HEK293 (cell line): ENCODE results near the gene TEX14.

ENCODE experiments used
- CTCF ChIA-PET: fragments of 350-600 bp; formaldehyde crosslinking; extraction: SDS; loops from one replicate; lab custom pipeline; 2021; ENCODE audit warnings: antibody characterized with exemption; lab: Yijun Ruan, JAX
- POLR2A ChIA-PET: fragments of 300-600 bp; formaldehyde crosslinking; extraction: SDS; loops from one replicate; lab custom pipeline; 2020; ENCODE audit warnings: antibody characterized with exemption, inconsistent platforms; lab: Yijun Ruan, JAX
- H3K27ac ChIP-seq: fragments of 200-500 bp; sonication (Bioruptor generic); 2 replicates; pipeline ENCODE4 v1.5.1; 2014; ENCODE audit warnings: low read depth, low read length, control low read depth, inconsistent platforms; ENCODE audit errors: extremely low read depth
- H3K36me3 ChIP-seq, 2 experiments: fragments of 200-500 bp in 1 of 2; sonication (Bioruptor generic) in 1 of 2; 1 replicate in 1 of 2; 2 replicates in 1 of 2; pipeline ENCODE4 v1.5.1; 2014 to 2017; ENCODE audit warnings: inconsistent platforms in 2 of 2, low read length in 2 of 2; ENCODE audit not compliant: control insufficient read depth in 2 of 2, insufficient read depth in 1 of 2
- H3K4me1 ChIP-seq: fragments of 200-500 bp; sonication (Bioruptor generic); 2 replicates; pipeline ENCODE4 v1.5.1; 2014; ENCODE audit warnings: mild to moderate bottlenecking, low read length, inconsistent platforms; ENCODE audit not compliant: control insufficient read depth, insufficient read depth
- H3K4me3 ChIP-seq: 2 replicates; pipeline ENCODE4 v1.5.1; 2011; ENCODE audit warnings: low read depth, mild to moderate bottlenecking, control low read depth, low read length, moderate library complexity
- H3K9me3 ChIP-seq: fragments of 200-500 bp; sonication (Bioruptor generic); 2 replicates; pipeline ENCODE4 v1.5.1; 2014; ENCODE audit warnings: low read depth, low read length, inconsistent platforms; ENCODE audit not compliant: control insufficient read depth, insufficient read depth
- HIC1 ChIP-seq: fragments of 450-650 bp; formaldehyde crosslinking; IDR thresholded peaks from 2 replicates; pipeline ENCODE4 v1.5.1; 2016; ENCODE audit warnings: missing biosample characterization, missing genetic modification characterization
- PRDM6 ChIP-seq: fragments of 450-650 bp; formaldehyde crosslinking; IDR thresholded peaks from 2 replicates; pipeline ENCODE4 v1.5.1; 2017; ENCODE audit warnings: missing biosample characterization, missing genetic modification characterization
- ZFP69B ChIP-seq: fragments of 450-650 bp; formaldehyde crosslinking; IDR thresholded peaks from 2 replicates; pipeline ENCODE4 v1.5.1; 2016; ENCODE audit warnings: missing biosample characterization, missing genetic modification characterization
- ZNF488 ChIP-seq: fragments of 450-650 bp; formaldehyde crosslinking; IDR thresholded peaks from 2 replicates; pipeline ENCODE4 v1.5.1; 2016; ENCODE audit warnings: missing biosample characterization, missing genetic modification characterization
- ZSCAN30 ChIP-seq: fragments of 450-650 bp; IDR thresholded peaks from 2 replicates; pipeline ENCODE4 v1.5.1; 2018; ENCODE audit warnings: missing biosample characterization, mild to moderate bottlenecking, missing genetic modification characterization, moderate library complexity
- TF ChIP-seq, protein P1 (sequence below): fragments of 450-650 bp; formaldehyde crosslinking; IDR thresholded peaks from 2 replicates; pipeline ENCODE4 v1.5.1; 2016; ENCODE audit warnings: missing biosample characterization, missing genetic modification characterization
- TF ChIP-seq, protein P2 (sequence below): fragments of 450-650 bp; formaldehyde crosslinking; IDR thresholded peaks from 2 replicates; pipeline ENCODE4 v1.5.1; 2016; ENCODE audit warnings: missing biosample characterization, missing genetic modification characterization

Gene TEX14

GRCh38 chr17:58534331-58534730 lies 157.5 kb downstream of the TEX14 start:
- H3K4me3 ChIP-seq, result no peak overlapping the region
- CTCF ChIA-PET, result interaction anchor here (1.5 to 1.6 kb wide), 2 partner anchors 16 to 44 kb away, joined by 4 to 10 read pairs; no protein-coding TSS in a partner anchor
- TF ChIP-seq, protein P1, sequence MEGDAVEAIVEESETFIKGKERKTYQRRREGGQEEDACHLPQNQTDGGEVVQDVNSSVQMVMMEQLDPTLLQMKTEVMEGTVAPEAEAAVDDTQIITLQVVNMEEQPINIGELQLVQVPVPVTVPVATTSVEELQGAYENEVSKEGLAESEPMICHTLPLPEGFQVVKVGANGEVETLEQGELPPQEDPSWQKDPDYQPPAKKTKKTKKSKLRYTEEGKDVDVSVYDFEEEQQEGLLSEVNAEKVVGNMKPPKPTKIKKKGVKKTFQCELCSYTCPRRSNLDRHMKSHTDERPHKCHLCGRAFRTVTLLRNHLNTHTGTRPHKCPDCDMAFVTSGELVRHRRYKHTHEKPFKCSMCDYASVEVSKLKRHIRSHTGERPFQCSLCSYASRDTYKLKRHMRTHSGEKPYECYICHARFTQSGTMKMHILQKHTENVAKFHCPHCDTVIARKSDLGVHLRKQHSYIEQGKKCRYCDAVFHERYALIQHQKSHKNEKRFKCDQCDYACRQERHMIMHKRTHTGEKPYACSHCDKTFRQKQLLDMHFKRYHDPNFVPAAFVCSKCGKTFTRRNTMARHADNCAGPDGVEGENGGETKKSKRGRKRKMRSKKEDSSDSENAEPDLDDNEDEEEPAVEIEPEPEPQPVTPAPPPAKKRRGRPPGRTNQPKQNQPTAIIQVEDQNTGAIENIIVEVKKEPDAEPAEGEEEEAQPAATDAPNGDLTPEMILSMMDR (tag by site-specific recombination), result peak; percentile 19; the same call in 1 of the 2 replicates
- TF ChIP-seq PRDM6 (tag by site-specific recombination), result no peak
- no peak for TF ChIP-seq ZFP69B (tag by site-specific recombination)
- TF ChIP-seq, all 188 proteins: peak for 1
- Histone ChIP-seq H3K9me3 (no peaks in the 10 kb centered on the region), H3K4me1 (no peaks in the 10 kb centered on the region), H3K36me3 (no peaks in the 10 kb centered on the region), H3K27ac (no peak overlapping the region)
- POLR2A ChIA-PET, result interaction anchor here (0.7 to 1.6 kb wide), 2 partner anchors 97 to 98 kb away, joined by 3 to 5 read pairs; no protein-coding TSS in a partner anchor

DNA sequence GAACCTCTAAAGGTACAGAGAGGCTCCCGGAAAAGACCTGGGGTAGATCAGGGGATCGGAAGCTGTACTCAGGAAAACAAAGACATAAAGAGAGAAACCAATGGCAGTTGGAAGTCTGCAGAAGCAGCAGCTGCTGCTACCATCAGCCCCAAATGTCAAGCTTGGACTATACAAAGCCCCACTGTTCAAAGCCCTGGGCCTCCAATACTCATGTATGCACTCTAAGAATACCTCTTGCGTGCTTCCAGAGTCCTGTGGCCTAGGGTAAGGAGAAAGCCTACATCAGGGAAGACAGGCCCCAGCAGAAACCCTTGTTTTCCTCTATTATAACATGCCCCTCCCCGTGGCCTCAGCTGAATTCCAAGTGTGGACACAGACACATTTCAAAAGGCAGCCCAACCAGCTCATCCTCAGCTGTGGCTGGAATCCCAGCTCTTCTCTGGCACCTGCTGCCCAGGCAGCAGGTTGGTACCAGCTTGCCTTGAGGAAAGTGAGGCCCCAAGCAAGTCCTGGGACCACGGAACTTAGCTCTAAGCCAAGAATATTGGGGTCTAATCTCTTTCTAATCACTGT lies 158.1 kb downstream of the TEX14 start:
- no peaks in the 10 kb centered on the region for H3K36me3 ChIP-seq
- CTCF ChIA-PET, result interaction anchor here (0.9 to 1.6 kb wide), 3 partner anchors 15 to 98 kb away, joined by 4 to 10 read pairs (median 4); no protein-coding TSS in a partner anchor
- POLR2A ChIA-PET, result interaction anchor here (0.7 to 1.6 kb wide), 2 partner anchors 97 to 98 kb away, joined by 3 to 5 read pairs; no protein-coding TSS in a partner anchor
- no peak overlapping the region for H3K4me3 ChIP-seq
- no peak overlapping the region for H3K27ac ChIP-seq
- no peaks in the 10 kb centered on the region for H3K9me3 ChIP-seq
- TF ChIP-seq ZNF488 (tag by site-specific recombination), result no peak
- no peak for TF ChIP-seq ZSCAN30 (tag by site-specific recombination)
- H3K4me1 ChIP-seq, result no peaks in the 10 kb centered on the region

GRCh38 chr17:58532555-58532951 lies 159.3 kb downstream of the TEX14 start:
- Histone ChIP-seq H3K9me3 (no peaks in the 10 kb centered on the region), H3K27ac (no peak overlapping the region), H3K4me3 (no peak overlapping the region), H3K36me3 (no peaks in the 10 kb centered on the region), H3K4me1 (no peaks in the 10 kb centered on the region)
- TF ChIP-seq, protein P2, sequence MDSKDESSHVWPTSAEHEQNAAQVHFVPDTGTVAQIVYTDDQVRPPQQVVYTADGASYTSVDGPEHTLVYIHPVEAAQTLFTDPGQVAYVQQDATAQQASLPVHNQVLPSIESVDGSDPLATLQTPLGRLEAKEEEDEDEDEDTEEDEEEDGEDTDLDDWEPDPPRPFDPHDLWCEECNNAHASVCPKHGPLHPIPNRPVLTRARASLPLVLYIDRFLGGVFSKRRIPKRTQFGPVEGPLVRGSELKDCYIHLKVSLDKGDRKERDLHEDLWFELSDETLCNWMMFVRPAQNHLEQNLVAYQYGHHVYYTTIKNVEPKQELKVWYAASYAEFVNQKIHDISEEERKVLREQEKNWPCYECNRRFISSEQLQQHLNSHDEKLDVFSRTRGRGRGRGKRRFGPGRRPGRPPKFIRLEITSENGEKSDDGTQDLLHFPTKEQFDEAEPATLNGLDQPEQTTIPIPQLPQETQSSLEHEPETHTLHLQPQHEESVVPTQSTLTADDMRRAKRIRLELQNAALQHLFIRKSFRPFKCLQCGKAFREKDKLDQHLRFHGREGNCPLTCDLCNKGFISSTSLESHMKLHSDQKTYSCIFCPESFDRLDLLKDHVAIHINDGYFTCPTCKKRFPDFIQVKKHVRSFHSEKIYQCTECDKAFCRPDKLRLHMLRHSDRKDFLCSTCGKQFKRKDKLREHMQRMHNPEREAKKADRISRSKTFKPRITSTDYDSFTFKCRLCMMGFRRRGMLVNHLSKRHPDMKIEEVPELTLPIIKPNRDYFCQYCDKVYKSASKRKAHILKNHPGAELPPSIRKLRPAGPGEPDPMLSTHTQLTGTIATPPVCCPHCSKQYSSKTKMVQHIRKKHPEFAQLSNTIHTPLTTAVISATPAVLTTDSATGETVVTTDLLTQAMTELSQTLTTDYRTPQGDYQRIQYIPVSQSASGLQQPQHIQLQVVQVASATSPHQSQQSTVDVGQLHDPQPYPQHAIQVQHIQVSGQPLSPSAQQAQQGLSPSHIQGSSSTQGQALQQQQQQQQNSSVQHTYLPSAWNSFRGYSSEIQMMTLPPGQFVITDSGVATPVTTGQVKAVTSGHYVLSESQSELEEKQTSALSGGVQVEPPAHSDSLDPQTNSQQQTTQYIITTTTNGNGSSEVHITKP (tag by site-specific recombination), result 0 out of 2 replicates have a peak, but pooled peaks have one; percentile 5
- no peak for TF ChIP-seq HIC1 (tag by site-specific recombination)
- ChIA-PET POLR2A (interaction anchor here (0.8 to 1.3 kb wide), 4 partner anchors 18 to 99 kb away, joined by 3 to 6 read pairs (median 5); partner anchors contain the start of gene MTMR4), CTCF (interaction anchor here (0.6 to 1.7 kb wide), 3 partner anchors 14 to 410 kb away, joined by 3 to 11 read pairs (median 5); no protein-coding TSS in a partner anchor)
